ENCODE measurements around the gene ATAD1. TPM values are rescaled to one million over a fixed set of nuclear protein-coding genes. Genes with fewer than 3 reads are reported as not detected.

Gene ATAD1
- total and polyA plus RNA-seq, 10 of the 15 experiments (the other 5 are each of a cell fraction or from before 2014, with no cell fraction given): 24.7 to 59.3 (median 41.1) TPM

DNA sequence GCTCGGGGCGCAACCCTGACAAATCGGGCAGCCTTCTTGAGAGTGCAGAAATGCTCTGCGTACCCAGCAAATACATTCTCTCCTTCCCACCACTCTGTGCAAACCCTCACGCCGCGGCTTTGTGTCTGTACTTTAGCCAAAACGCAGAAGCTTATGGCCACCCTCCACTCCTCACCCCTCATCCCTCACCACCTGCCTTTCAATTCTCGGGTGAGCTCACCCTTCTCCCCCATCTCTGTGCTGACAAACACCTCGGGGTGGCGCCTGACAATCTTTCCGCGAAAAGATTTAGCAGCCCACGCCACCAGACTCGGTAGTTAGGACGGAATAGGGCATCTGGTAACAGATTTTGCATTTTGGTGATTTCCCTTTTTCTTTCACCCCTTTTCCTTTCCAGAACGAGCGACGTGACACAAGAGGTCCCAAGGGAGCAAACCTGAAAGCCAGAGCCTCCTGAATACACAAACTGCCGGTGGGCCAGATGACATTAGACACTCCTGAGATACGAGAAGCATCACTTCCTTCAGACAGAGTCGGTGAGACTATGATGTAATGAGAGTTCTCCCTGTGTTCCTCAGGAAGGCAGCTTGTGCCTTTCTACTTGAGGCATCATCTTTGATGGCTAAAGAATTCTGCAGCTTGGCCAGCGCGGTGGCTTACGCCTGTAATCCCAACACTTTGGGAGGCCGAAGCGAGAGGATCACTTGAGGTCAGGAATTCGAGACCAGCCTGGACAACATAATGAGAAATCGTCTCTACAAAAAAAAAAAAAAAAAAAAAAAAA, 671 bp upstream of the ATAD1 start (continued):
- TF ChIP-seq, protein P1, sequence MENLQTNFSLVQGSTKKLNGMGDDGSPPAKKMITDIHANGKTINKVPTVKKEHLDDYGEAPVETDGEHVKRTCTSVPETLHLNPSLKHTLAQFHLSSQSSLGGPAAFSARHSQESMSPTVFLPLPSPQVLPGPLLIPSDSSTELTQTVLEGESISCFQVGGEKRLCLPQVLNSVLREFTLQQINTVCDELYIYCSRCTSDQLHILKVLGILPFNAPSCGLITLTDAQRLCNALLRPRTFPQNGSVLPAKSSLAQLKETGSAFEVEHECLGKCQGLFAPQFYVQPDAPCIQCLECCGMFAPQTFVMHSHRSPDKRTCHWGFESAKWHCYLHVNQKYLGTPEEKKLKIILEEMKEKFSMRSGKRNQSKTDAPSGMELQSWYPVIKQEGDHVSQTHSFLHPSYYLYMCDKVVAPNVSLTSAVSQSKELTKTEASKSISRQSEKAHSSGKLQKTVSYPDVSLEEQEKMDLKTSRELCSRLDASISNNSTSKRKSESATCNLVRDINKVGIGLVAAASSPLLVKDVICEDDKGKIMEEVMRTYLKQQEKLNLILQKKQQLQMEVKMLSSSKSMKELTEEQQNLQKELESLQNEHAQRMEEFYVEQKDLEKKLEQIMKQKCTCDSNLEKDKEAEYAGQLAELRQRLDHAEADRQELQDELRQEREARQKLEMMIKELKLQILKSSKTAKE (IDR thresholded peaks at IDR 0.05; ENCODE audit: low read depth, poor library complexity, severe bottlenecking): peak; percentile 67
- TF ChIP-seq SUZ12 (IDR thresholded peaks at IDR 0.05; ENCODE audit: unreplicated experiment): no peak
- TF ChIP-seq CBX5 (IDR thresholded peaks at IDR 0.05; ENCODE audit: low read depth): no peak
- 0 out of 2 replicates have a peak, but pooled peaks have one; percentile 11 for TF ChIP-seq GATAD2B (conservative IDR thresholded peaks at IDR 0.05; ENCODE audit: low read depth)
- no peak for TF ChIP-seq ZNF274 (IDR thresholded peaks at IDR 0.05; ENCODE audit: insufficient read depth, insufficient read length)
- TF ChIP-seq NFXL1 (IDR thresholded peaks at IDR 0.05; ENCODE audit: borderline replicate concordance): no peak
- no peak for TF ChIP-seq PAX5 (IDR thresholded peaks at IDR 0.05; ENCODE audit: borderline replicate concordance, low read depth, low read length)
- peak; percentile 75 for TF ChIP-seq CREM (IDR thresholded peaks at IDR 0.05; ENCODE audit: low read depth)
- TF ChIP-seq, protein P2, sequence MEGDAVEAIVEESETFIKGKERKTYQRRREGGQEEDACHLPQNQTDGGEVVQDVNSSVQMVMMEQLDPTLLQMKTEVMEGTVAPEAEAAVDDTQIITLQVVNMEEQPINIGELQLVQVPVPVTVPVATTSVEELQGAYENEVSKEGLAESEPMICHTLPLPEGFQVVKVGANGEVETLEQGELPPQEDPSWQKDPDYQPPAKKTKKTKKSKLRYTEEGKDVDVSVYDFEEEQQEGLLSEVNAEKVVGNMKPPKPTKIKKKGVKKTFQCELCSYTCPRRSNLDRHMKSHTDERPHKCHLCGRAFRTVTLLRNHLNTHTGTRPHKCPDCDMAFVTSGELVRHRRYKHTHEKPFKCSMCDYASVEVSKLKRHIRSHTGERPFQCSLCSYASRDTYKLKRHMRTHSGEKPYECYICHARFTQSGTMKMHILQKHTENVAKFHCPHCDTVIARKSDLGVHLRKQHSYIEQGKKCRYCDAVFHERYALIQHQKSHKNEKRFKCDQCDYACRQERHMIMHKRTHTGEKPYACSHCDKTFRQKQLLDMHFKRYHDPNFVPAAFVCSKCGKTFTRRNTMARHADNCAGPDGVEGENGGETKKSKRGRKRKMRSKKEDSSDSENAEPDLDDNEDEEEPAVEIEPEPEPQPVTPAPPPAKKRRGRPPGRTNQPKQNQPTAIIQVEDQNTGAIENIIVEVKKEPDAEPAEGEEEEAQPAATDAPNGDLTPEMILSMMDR (IDR thresholded peaks at IDR 0.05 in 2 of 3, conservative IDR thresholded peaks at IDR 0.05 in 1 of 3; ENCODE audit: control insufficient read depth in 2 of 3, extremely low read depth in 1 of 3, insufficient read depth in 1 of 3, low read depth in 3 of 3, low read length in 3 of 3): peak in 2 of 3 experiments; percentile 14 to 21; a peak in 1 of 6 replicates
- no peak for TF ChIP-seq RAD51 (IDR thresholded peaks at IDR 0.05)
- TF ChIP-seq, protein P3, sequence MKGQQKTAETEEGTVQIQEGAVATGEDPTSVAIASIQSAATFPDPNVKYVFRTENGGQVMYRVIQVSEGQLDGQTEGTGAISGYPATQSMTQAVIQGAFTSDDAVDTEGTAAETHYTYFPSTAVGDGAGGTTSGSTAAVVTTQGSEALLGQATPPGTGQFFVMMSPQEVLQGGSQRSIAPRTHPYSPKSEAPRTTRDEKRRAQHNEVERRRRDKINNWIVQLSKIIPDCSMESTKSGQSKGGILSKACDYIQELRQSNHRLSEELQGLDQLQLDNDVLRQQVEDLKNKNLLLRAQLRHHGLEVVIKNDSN (IDR thresholded peaks at IDR 0.05; ENCODE audit: borderline replicate concordance, extremely low read length, insufficient read depth, low read depth, low read length): no peak
- no peak for TF ChIP-seq TCF3 (IDR thresholded peaks at IDR 0.05; ENCODE audit: borderline replicate concordance, insufficient read depth, low read depth, low read length)
- TF ChIP-seq CHD1 (IDR thresholded peaks at IDR 0.05; ENCODE audit: low read depth, low read length): no peak
- peak; percentile 38 for TF ChIP-seq RAD21 (IDR thresholded peaks at IDR 0.05; ENCODE audit: insufficient read depth, low read depth, low read length)
- no peak for TF ChIP-seq BACH1 (IDR thresholded peaks at IDR 0.05; ENCODE audit: borderline replicate concordance)
- TF ChIP-seq IKZF1 (conservative IDR thresholded peaks at IDR 0.05): peak; percentile 8; the same call in 1 of the 2 replicates
- TF ChIP-seq, protein P4, sequence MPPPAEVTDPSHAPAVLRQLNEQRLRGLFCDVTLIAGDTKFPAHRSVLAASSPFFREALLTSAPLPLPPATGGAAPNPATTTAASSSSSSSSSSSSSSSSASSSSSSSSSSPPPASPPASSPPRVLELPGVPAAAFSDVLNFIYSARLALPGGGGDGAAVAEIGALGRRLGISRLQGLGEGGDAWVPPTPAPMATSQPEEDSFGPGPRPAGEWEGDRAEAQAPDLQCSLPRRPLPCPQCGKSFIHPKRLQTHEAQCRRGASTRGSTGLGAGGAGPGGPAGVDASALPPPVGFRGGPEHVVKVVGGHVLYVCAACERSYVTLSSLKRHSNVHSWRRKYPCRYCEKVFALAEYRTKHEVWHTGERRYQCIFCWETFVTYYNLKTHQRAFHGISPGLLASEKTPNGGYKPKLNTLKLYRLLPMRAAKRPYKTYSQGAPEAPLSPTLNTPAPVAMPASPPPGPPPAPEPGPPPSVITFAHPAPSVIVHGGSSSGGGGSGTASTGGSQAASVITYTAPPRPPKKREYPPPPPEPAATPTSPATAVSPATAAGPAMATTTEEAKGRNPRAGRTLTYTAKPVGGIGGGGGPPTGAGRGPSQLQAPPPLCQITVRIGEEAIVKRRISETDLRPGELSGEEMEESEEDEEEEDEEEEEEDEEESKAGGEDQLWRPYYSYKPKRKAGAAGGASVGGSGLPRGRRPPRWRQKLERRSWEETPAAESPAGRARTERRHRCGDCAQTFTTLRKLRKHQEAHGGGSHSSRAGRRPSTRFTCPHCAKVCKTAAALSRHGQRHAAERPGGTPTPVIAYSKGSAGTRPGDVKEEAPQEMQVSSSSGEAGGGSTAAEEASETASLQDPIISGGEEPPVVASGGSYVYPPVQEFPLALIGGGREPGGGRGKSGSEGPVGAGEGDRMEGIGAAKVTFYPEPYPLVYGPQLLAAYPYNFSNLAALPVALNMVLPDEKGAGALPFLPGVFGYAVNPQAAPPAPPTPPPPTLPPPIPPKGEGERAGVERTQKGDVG (CRISPR knock-in tag; IDR thresholded peaks at IDR 0.05): no peak
- no peak for TF ChIP-seq TAF1 (IDR thresholded peaks at IDR 0.05; ENCODE audit: borderline replicate concordance, low read depth, low read length)
- TF ChIP-seq ZNF207 (IDR thresholded peaks at IDR 0.05; ENCODE audit: borderline replicate concordance): no peak

Data from GM12878 (cell line).